Caco-2 (cell line): ENCODE measurements around the gene PDGFC. TPM values are rescaled to one million over a fixed set of nuclear protein-coding genes. Genes with fewer than 3 reads are reported as not detected.

ENCODE experiments used
- BruUV-seq: library from RNA; stranded (reverse); fragments of 400-500 nt; replicated peaks from 2 replicates; lab custom pipeline; 2021; lab: Mats Ljungman, UMichigan
- CTCF ChIA-PET: fragments of 300-600 bp; sonication (Branson Sonifier 250); formaldehyde crosslinking; loops from one replicate; lab custom pipeline; 2022; ENCODE audit warnings: antibody characterized with exemption; lab: Charles Lee
- POLR2A ChIA-PET: fragments of 300-600 bp; sonication (Branson Sonifier 250); formaldehyde crosslinking; loops from one replicate; lab custom pipeline; 2022; ENCODE audit warnings: antibody characterized with exemption; lab: Charles Lee
- DNase-seq, 2 experiments: peaks; one replicate each; pipeline versions ENCODE4 v3.0.0 to v3.0.0-alpha.2; 2020 to 2022
- H3K27me3 ChIP-seq: replicated peaks from 2 replicates; pipeline ENCODE4 v1.6.0; 2011; ENCODE audit warnings: low read length; ENCODE audit not compliant: control insufficient read depth, insufficient read depth
- H3K36me3 ChIP-seq: 2 replicates; pipeline ENCODE4 v1.5.1; 2011; ENCODE audit warnings: low read length; ENCODE audit not compliant: control insufficient read depth, insufficient read depth
- H3K4me1 ChIP-seq: fragments of 250-450 bp; sonication (Bioruptor Pico); 2 replicates; pipeline ENCODE4 v1.5.1; 2020; ENCODE audit warnings: mild to moderate bottlenecking
- H3K4me3 ChIP-seq: 2 replicates; pipeline ENCODE4 v1.5.1; 2011; ENCODE audit warnings: low read depth, mild to moderate bottlenecking, control low read depth, low read length
- H3K9me3 ChIP-seq: fragments of 250-450 bp; sonication (Bioruptor Pico); 2 replicates; pipeline ENCODE4 v1.5.1; 2020; ENCODE audit warnings: mild to moderate bottlenecking, moderate library complexity
- H3K27ac Mint-ChIP-seq: one replicate; pipeline ENCODE4 v1.8.0; 2022; ENCODE audit warnings: mixed read lengths; ENCODE audit not compliant: unreplicated experiment
- H3K27me3 Mint-ChIP-seq: one replicate; pipeline ENCODE4 v1.8.0; 2022; ENCODE audit warnings: mixed read lengths; ENCODE audit not compliant: insufficient read depth, unreplicated experiment
- H3K36me3 Mint-ChIP-seq: one replicate; pipeline ENCODE4 v1.8.0; 2022; ENCODE audit warnings: mild to moderate bottlenecking, mixed read lengths; ENCODE audit not compliant: insufficient read depth, unreplicated experiment
- H3K4me1 Mint-ChIP-seq: one replicate; pipeline ENCODE4 v1.8.0; 2022; ENCODE audit warnings: low read depth, mixed read lengths; ENCODE audit not compliant: unreplicated experiment
- H3K4me3 Mint-ChIP-seq: one replicate; pipeline ENCODE4 v1.8.0; 2022; ENCODE audit warnings: mild to moderate bottlenecking, moderate library complexity, mixed read lengths; ENCODE audit not compliant: unreplicated experiment
- H3K9me3 Mint-ChIP-seq: one replicate; pipeline ENCODE4 v1.8.0; 2022; ENCODE audit warnings: mixed read lengths; ENCODE audit not compliant: unreplicated experiment
- intact Hi-C: fragments of 100-400 bp; cut with micrococcal nuclease; formaldehyde crosslinking; loops from one replicate; pipeline ENCODE4 v1.10.0; 2022; ENCODE audit not compliant: unreplicated experiment
- total RNA-seq: library from RNA; stranded (reverse); gene quantifications from 2 replicates; pipeline ENCODE4 v1.2.3, GENCODE V29; 2022
- TF ChIP-seq, protein P1 (sequence below), 2 experiments: fragments of 200-600 bp in 1 of 2; IDR thresholded peaks; 1 replicate in 1 of 2; 2 replicates in 1 of 2; pipeline versions ENCODE4 v1.5.1 to v1.8.0; 2011 to 2022; ENCODE audit warnings: antibody characterized with exemption in 1 of 2, control low read depth in 1 of 2, inconsistent platforms in 1 of 2, low read depth in 1 of 2, low read length in 1 of 2, mild to moderate bottlenecking in 1 of 2, moderate library complexity in 1 of 2; ENCODE audit not compliant: insufficient read depth in 1 of 2, severe bottlenecking in 1 of 2, unreplicated experiment in 1 of 2

Gene PDGFC
- total RNA-seq, 1 experiment from 2014 or later = 9.5 TPM

GRCh38 chr4:157014621-157015591 lies 43.3 kb upstream of the PDGFC start:
- Histone ChIP-seq H3K9me3 (no peaks in the 10 kb centered on the region), H3K36me3 (no peaks in the 10 kb centered on the region), H3K27me3 (no peaks in the 10 kb centered on the region), H3K4me1 (no peaks in the 10 kb centered on the region), H3K4me3 (no peak overlapping the region)
- intact Hi-C loops = no loop called here
- Mint-ChIP-seq H3K4me1 (no peaks in the 10 kb centered on the region), H3K27ac (no peak overlapping the region), H3K4me3 (no peak overlapping the region), H3K36me3 (no peaks in the 10 kb centered on the region), H3K27me3 (no peaks in the 10 kb centered on the region), H3K9me3 (no peaks in the 10 kb centered on the region)
- CTCF ChIA-PET = no interaction called here
- DNase-seq = no peak
- TF ChIP-seq, protein P1, sequence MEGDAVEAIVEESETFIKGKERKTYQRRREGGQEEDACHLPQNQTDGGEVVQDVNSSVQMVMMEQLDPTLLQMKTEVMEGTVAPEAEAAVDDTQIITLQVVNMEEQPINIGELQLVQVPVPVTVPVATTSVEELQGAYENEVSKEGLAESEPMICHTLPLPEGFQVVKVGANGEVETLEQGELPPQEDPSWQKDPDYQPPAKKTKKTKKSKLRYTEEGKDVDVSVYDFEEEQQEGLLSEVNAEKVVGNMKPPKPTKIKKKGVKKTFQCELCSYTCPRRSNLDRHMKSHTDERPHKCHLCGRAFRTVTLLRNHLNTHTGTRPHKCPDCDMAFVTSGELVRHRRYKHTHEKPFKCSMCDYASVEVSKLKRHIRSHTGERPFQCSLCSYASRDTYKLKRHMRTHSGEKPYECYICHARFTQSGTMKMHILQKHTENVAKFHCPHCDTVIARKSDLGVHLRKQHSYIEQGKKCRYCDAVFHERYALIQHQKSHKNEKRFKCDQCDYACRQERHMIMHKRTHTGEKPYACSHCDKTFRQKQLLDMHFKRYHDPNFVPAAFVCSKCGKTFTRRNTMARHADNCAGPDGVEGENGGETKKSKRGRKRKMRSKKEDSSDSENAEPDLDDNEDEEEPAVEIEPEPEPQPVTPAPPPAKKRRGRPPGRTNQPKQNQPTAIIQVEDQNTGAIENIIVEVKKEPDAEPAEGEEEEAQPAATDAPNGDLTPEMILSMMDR (IDR thresholded peaks at IDR 0.05; ENCODE audit: insufficient read depth in 1 of 2, low read depth in 1 of 2, low read length in 1 of 2, severe bottlenecking in 1 of 2, unreplicated experiment in 1 of 2) = no peak
- no TSS peak for BruUV-seq
- POLR2A ChIA-PET = no interaction called here

DNA sequence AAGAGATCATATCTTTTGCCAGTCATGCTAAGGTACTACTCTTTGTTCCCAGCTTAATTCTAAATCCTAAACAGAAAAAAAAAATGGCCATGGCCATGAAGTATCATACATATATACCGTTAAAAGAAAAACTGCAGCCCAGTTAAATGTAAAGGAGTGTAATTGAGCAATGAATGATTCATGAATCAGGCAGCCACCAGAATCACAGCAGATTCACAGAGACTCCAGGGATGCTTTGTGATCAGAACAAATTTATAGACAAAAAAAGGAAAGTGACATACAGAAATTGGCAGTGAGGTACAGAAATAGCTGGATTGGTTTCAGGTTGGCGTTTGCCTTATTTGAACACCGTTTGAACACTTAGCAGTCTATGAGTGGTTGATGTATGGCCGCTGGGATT lies 42.1 kb upstream of the PDGFC start:
- Histone ChIP-seq H3K36me3 (no peaks in the 10 kb centered on the region), H3K9me3 (no peaks in the 10 kb centered on the region), H3K4me3 (no peak overlapping the region), H3K27me3 (no peaks in the 10 kb centered on the region), H3K4me1 (no peaks in the 10 kb centered on the region)
- Mint-ChIP-seq H3K36me3 (no peaks in the 10 kb centered on the region), H3K27me3 (no peaks in the 10 kb centered on the region), H3K27ac (no peak overlapping the region), H3K4me1 (no peaks in the 10 kb centered on the region), H3K4me3 (no peak overlapping the region), H3K9me3 (no peaks in the 10 kb centered on the region)
- CTCF ChIA-PET = no interaction called here
- no TSS peak for BruUV-seq
- TF ChIP-seq, protein P1 (IDR thresholded peaks at IDR 0.05; ENCODE audit: insufficient read depth in 1 of 2, low read depth in 1 of 2, low read length in 1 of 2, severe bottlenecking in 1 of 2, unreplicated experiment in 1 of 2) = no peak
- POLR2A ChIA-PET = no interaction called here
- intact Hi-C loops = no loop called here
- DNase-seq = no peak

DNA sequence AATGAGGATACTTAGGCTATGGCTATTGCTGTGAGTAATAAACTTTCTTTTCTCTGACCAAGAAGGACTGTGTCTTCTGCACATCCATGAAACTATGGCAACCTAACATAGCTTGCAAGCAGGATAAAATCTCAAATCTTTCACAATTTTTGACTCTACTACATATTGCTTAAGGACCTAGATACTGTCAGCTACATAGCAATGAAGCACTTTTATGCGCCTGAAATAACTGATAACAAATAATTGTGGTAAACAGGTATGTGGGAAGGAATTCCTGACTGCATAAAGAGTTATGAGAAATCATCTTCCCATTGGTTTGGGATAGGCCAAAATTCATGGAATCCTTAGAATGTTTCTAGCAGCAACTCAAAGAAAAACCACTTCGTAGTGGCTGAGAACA lies 41.2 kb upstream of the PDGFC start:
- no peaks in the 10 kb centered on the region for H3K27me3 ChIP-seq
- Mint-ChIP-seq H3K36me3 (no peaks in the 10 kb centered on the region), H3K4me1 (no peaks in the 10 kb centered on the region), H3K27me3 (no peaks in the 10 kb centered on the region), H3K4me3 (no peak overlapping the region), H3K9me3 (no peaks in the 10 kb centered on the region), H3K27ac (no peak overlapping the region)
- no peaks in the 10 kb centered on the region for H3K36me3 ChIP-seq
- H3K4me1 ChIP-seq = no peaks in the 10 kb centered on the region
- POLR2A ChIA-PET = no interaction called here
- DNase-seq = no peak
- no peak overlapping the region for H3K4me3 ChIP-seq
- no TSS peak for BruUV-seq
- H3K9me3 ChIP-seq = no peaks in the 10 kb centered on the region
- CTCF ChIA-PET = no interaction called here
- intact Hi-C loops = no loop called here
- TF ChIP-seq, protein P1 (IDR thresholded peaks at IDR 0.05; ENCODE audit: insufficient read depth in 1 of 2, low read depth in 1 of 2, low read length in 1 of 2, severe bottlenecking in 1 of 2, unreplicated experiment in 1 of 2) = no peak
